Limb (tissue), 2 donors: Measurements from ENCODE around the gene CRYAB.
"Not testable (repeated sequence)": the region's sequence is repeated elsewhere in the genome, so short reads cannot be mapped to it uniquely, and the experiment has no call there.

Experiments used
- DNase-seq, 2 donors: peaks; one replicate each; pipeline ENCODE4 v3.0.0-alpha.2; 2016; ENCODE audit errors: extremely low spot score in 2 of 2

Gene CRYAB

DNA sequence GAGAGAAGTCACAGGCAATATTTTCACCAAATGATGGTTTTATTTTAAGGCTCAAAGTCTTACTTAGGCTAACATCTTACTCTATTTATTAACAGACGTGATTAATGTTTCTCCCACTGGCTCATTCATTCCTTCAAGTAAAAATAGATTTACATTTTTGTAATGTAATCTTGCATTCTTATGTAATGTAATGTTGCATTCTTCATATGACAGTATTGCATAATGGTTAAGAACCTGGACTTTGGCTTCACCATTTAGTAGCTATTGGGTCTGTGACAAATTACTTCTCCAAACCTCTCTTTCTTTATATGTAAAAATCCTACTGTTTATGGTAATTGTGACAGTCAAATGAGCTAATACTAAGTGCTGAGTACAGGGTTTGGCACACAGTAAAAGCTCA is 22.3 kb upstream of the CRYAB start:
- no peak for DNase-seq

DNA sequence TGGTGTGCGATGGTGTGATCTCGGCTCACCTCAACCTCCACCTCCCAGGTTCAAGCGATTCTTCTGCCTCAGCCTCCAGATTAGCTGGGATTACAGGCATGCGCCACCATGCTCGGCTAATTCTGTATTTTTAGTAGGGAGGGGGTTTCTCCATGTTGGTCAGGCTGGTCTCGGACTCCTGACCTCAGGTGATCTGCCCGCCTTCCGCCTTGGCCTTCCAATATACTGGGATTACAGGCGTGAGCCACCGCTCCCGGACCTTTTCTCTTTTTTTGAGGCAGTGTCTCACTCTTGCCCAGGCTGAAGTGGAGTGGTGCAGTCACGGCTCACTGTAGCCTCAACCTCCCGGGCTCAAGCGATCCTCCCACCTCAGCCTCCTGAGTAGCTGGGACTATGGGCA is 21.6 kb upstream of the CRYAB start:
- not testable (repeated sequence) for DNase-seq

DNA sequence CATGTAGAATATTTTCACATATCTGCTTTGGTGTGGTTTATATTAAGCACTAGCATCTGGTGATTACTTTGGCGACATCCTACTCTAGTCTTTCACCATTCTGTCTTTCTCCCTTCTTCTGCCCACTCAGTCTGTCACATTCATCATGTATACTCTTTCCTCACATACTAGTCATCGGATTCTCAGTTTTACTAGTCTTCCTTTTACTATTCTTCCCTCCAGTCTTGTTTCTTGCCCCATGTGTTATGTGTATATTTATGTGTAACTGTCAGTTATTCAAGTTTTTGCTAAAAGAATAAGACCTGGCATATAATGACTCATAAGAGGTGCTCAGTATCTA is 21.0 kb upstream of the CRYAB start:
- DNase-seq = no peak

DNA sequence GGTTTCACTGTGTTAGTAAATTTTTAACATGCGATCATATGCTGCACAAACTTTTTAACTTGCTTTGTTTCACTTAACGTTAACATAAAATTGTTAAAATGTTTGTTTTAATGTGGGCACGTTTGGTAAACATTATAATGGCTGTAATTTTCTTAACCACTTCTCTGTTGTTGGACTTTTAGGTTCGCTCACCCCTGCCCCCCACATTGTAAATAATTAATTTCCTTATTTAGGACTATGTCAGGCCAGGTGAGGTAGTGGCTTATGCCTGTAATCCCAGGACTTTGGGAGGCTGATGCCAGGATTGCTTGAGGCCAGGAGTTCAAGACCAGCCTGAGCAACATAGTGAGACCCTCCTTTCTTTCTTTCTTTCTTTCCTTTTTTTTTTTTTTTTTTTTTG is 18.9 kb upstream of the CRYAB start:
- no peak for DNase-seq

- peak; percentile 96 to 98 for DNase-seq
Observed at GRCh38 chr11:111926505-111927391, 15.2 kb upstream of the CRYAB start.

DNA sequence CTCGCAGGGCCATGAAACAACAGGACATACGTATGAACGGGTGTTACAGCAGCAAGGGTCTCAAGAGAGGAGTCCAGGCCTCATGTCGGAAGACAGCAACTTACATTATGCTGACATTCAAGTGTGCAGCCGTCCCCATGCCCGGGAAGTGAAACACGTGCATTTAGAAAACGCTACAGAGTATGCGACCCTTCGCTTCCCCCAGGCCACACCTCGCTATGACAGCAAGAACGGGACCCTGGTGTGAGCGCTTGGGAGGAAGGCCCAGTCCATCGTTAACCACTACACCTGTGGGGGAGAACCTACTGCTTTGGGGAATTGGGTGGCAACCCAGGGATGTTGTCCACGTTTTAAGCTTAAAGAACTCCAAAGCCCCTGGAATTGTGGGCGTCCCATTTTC is 14.4 kb upstream of the CRYAB start:
- DNase-seq = no peak

DNA sequence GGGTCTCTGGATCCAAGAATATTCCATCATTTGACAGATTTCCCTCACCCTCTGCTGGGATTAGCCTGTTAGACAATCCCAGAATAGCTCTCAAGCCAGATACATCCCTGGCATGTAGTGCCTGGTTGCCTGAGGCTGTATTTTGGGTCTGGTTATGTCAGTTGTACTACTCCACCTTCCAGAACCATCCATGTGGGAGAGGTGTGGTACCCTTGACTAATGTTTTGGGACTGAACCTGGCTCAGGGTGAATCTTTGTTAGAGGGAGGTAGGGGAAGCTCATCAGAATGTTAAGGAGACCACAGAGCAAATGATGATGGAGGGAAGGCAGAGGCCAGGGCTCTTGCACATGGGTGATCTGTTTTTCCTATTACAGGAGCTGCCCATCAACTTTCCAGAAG is 12.4 kb upstream of the CRYAB start:
- no peak for DNase-seq

GRCh38 chr11:111923351-111923788 is 11.8 kb upstream of the CRYAB start:
- DNase-seq = no peak

GRCh38 chr11:111922803-111923202 is 11.2 kb upstream of the CRYAB start:
- no peak for DNase-seq

- no peak for DNase-seq
Observed at GRCh38 chr11:111921541-111922230, 10.1 kb upstream of the CRYAB start.

DNA sequence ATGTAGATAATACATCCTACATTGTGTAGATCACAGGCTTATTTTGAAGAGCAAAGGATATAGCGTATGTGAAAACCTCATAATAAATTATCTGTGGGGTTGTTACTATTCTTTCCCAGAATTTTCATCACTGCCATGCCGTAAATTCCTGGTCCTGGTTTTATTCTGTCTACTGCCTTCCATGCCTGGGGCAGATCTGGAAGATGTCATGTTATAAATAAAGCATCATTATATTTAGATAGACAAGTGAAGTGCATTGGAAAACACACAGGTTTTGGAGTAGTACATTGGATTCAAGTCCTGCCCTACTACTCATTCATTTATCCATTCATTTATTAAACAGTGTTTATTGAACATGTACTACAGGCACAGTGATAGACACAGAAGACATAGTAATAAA is 9.3 kb upstream of the CRYAB start:
- DNase-seq = no peak

DNA sequence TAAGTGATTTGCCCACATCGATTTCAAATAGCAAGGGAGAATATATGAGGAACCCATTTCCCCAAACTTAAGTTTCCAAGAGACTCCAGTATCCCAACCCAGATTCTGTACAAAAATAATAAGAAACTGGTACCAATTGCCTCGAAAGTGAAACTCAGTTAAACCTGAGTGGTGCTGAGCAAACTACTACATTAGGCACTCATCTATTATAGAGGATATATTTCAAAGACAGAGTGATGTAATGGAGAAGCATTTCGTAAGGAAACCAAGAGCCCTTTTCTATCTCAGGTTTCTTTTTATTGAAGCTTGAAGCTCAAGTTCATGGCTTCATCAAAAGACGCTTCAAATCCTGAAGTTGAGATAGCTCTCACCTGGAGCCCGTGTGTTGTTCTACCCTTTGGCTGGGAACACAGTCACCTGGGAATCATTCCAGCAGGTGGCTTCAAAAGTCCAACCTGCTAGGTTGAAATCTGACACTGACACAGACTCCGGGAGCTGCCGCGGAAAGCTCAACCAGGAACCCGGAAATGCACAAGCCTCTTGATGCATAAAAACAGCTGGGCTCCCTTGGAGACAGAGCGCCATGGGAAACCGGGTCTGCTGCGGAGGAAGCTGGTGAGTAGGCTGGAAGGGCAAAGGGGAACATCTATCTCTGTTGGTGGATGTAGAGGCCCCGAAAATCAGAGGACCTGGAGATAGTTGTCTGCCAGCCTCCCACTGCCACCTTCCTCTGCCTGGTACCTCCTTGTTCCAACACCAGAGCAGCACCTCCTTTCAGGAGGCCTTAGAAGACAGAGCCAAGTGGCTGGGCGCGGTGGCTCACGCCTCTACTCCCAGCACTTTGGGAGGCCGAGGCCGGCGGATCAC is 7.1 kb upstream of the CRYAB start, which contains the start of gene C11orf52:
Gene C11orf52, plus strand, starts transcription at position 524 of the 867 bp plus-strand sequence. Its CDS starts 60 bp downstream, at position 584.
- DNase-seq = peak; percentile 37 to 60

DNA sequence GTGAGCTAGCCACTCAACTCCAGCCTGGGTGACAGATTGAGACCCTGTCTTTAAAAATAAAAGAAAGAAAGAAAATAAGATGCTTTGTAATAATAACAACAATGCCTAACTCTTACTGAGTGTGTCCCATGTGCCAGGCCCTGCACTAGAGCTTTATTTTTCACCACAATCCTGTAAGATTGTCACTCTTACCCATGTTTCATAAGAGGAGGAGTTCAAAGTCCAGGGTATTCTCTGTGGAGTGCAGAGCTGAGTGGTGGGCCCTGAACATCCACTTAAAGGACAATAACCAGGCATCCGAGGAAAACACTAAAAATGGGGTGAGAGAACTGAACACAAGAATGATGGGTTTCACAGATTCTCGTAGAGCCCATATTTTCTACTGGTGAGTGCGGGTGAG is 6.2 kb upstream of the CRYAB start:
- DNase-seq = no peak

- DNase-seq = no peak
Observed at GRCh38 chr11:111917312-111917711, 5.7 kb upstream of the CRYAB start.

- no peak for DNase-seq
Observed at GRCh38 chr11:111916768-111917167, 5.2 kb upstream of the CRYAB start.

- DNase-seq = peak in 1 of 2 donors; percentile 29
Observed at GRCh38 chr11:111913997-111914396, 2.4 kb upstream of the CRYAB start.

DNA sequence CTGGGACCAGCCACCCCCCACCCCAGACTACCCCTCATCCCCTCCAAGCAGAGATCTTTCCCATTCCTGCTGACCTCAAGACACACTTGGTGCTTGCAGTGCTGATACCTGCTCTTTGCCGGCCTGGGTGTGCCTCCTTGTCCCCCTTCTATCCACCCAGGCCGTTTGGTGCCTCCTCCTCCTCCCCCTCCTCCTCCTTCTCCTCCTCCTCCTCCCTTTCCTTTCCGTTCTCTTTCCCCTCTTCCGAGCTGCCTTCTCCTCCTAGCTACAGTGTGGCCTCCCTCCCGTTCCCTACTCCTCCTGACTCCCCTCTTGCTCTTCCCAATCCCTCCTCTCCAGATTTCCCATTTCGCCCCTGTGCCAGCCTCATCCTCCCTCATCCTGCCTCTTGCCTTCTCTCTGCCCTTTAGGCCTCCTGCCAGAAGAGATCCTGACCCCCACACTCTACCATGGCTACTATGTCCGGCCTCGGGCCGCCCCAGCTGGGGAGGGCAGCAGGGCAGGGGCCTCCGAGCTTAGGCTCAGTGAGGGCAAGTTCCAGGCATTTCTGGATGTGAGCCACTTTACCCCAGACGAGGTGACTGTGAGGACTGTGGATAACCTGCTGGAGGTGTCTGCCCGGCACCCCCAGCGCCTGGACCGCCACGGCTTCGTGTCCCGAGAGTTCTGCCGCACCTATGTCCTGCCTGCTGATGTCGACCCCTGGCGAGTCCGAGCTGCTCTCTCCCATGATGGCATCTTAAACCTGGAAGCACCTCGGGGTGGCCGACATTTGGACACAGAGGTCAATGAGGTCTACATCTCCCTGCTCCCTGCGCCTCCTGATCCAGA is 1.7 kb upstream of the CRYAB start:
- DNase-seq = peak in 1 of 2 donors; percentile 46

DNA sequence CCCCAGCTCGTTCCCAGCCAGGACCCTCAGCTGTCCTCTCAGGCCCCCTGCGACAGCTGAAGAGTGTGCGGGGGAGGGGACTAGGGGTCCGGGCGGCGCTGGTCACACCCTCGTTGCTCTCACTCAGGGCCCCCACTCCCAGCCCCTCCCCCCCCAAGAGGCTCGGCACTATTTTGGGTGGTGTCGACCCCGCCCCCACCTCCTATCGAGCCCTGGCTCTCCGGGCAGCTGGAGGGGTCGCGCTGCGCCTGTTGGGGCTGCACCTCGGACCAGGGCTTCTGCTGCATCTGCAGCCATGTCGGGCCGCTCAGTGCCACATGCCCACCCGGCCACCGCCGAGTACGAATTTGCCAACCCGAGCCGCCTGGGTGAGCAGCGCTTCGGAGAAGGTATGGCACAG is 965 bp upstream of the CRYAB start, which contains the start of gene HSPB2:
Gene HSPB2, plus strand, starts transcription at position 200 of the 400 bp plus-strand sequence. Its CDS starts 96 bp downstream, at position 296.
- DNase-seq = peak; percentile 28 to 71

- DNase-seq = no peak
Observed at GRCh38 chr11:111910676-111911562, 651 bp downstream of the CRYAB start.

- no peak for DNase-seq
Observed at GRCh38 chr11:111909378-111909777, 2.2 kb downstream of the CRYAB start.
